GM19025 (cell line): ENCODE measurements around the gene CADM1.

ENCODE experiments used
- ATAC-seq: cut with Tn5 transposase; IDR thresholded peaks from one replicate; pipeline ENCODE4 v1.9.1; 2021; ENCODE audit warnings: mild to moderate bottlenecking, low read depth, moderate library complexity; ENCODE audit not compliant: unreplicated experiment

Gene CADM1

GRCh38 chr11:115167456-115167855 lies 336.8 kb downstream of the CADM1 start:
- no peak for ATAC-seq

- ATAC-seq, result no peak
Measured at GRCh38 chr11:115166820-115167219, 337.4 kb downstream of the CADM1 start.

GRCh38 chr11:115164774-115165173 lies 339.4 kb downstream of the CADM1 start:
- no peak for ATAC-seq

- ATAC-seq, result no peak
Measured at GRCh38 chr11:115162919-115163318, 341.3 kb downstream of the CADM1 start.

- ATAC-seq, result no peak
Measured at GRCh38 chr11:115161876-115162275, 342.3 kb downstream of the CADM1 start.

- ATAC-seq, result no peak
Measured at GRCh38 chr11:115159207-115159606, 345.0 kb downstream of the CADM1 start.

GRCh38 chr11:115158053-115158452 lies 346.2 kb downstream of the CADM1 start:
- no peak for ATAC-seq

GRCh38 chr11:115157247-115157646 lies 347.0 kb downstream of the CADM1 start:
- ATAC-seq, result no peak

GRCh38 chr11:115155978-115156377 lies 348.2 kb downstream of the CADM1 start:
- no peak for ATAC-seq

GRCh38 chr11:115155320-115155719 lies 348.9 kb downstream of the CADM1 start:
- ATAC-seq, result no peak

GRCh38 chr11:115154355-115154736 lies 349.9 kb downstream of the CADM1 start:
- ATAC-seq, result no peak

- no peak for ATAC-seq
Measured at GRCh38 chr11:115153731-115154354, 350.4 kb downstream of the CADM1 start.

- ATAC-seq, result no peak
Measured at GRCh38 chr11:115153135-115153534, 351.1 kb downstream of the CADM1 start.

- no peak for ATAC-seq
Measured at GRCh38 chr11:115151010-115151409, 353.2 kb downstream of the CADM1 start.

- ATAC-seq, result no peak
Measured at GRCh38 chr11:115148691-115149090, 355.5 kb downstream of the CADM1 start.

GRCh38 chr11:115148101-115148500 lies 356.1 kb downstream of the CADM1 start:
- no peak for ATAC-seq

- no peak for ATAC-seq
Measured at GRCh38 chr11:115147243-115147807, 356.9 kb downstream of the CADM1 start.

- no peak for ATAC-seq
Measured at GRCh38 chr11:115146425-115146824, 357.8 kb downstream of the CADM1 start.

GRCh38 chr11:115145324-115145723 lies 358.9 kb downstream of the CADM1 start:
- ATAC-seq, result no peak

GRCh38 chr11:115144914-115145313 lies 359.3 kb downstream of the CADM1 start:
- no peak for ATAC-seq

- ATAC-seq, result no peak
Measured at GRCh38 chr11:115144014-115144413, 360.2 kb downstream of the CADM1 start.

- no peak for ATAC-seq
Measured at GRCh38 chr11:115141231-115142114, 362.7 kb downstream of the CADM1 start.
